WTC11 (cell line): ENCODE measurements around the gene ASMT. TPM values are rescaled to one million over a fixed set of nuclear protein-coding genes. Genes with fewer than 3 reads are reported as not detected.

Experiments used
- ATAC-seq: fragments of 200-7000 bp; cut with Tn5 transposase; 2 replicates; pipeline ENCODE4 v1.10.0; 2021; ENCODE audit warnings: mild to moderate bottlenecking, moderate library complexity
- CTCF ChIA-PET: fragments of 300-600 bp; sonication (Branson Sonifier 250); formaldehyde crosslinking; loops from one replicate; lab custom pipeline; 2021; ENCODE audit warnings: antibody characterized with exemption; lab: Charles Lee
- POLR2A ChIA-PET: fragments of 350-600 bp; sonication (Branson Sonifier 250); formaldehyde crosslinking; loops from one replicate; lab custom pipeline; 2021; ENCODE audit warnings: antibody characterized with exemption; lab: Charles Lee
- DNase-seq: peaks from one replicate; pipeline ENCODE4 v3.0.0; 2021; ENCODE audit warnings: low spot score
- H3K27ac Mint-ChIP-seq: 2 replicates; pipeline ENCODE4 v1.8.0; 2021; ENCODE audit warnings: mixed read lengths
- H3K27me3 Mint-ChIP-seq: 2 replicates; pipeline ENCODE4 v1.8.0; 2021; ENCODE audit warnings: low read depth, mild to moderate bottlenecking, moderate library complexity, mixed read lengths
- H3K36me3 Mint-ChIP-seq: 2 replicates; pipeline ENCODE4 v1.8.0; 2021; ENCODE audit warnings: mixed read lengths
- H3K4me1 Mint-ChIP-seq: 2 replicates; pipeline ENCODE4 v1.8.0; 2022; ENCODE audit warnings: mixed read lengths
- H3K4me3 Mint-ChIP-seq: 2 replicates; pipeline ENCODE4 v1.8.0; 2021; ENCODE audit warnings: mild to moderate bottlenecking, moderate library complexity, mixed read lengths
- H3K9me3 Mint-ChIP-seq: 2 replicates; pipeline ENCODE4 v1.8.0; 2021; ENCODE audit warnings: mixed read lengths
- ATF3 ChIP-seq: sonication (generic); formaldehyde crosslinking; conservative IDR thresholded peaks from 2 replicates; pipeline ENCODE4 v1.8.1; 2022; ENCODE audit warnings: mild to moderate bottlenecking, missing genetic modification reagents
- CTCF ChIP-seq: fragments of 200-600 bp; IDR thresholded peaks from 2 replicates; pipeline ENCODE4 v1.8.0; 2022; ENCODE audit warnings: antibody characterized with exemption
- E2F4 ChIP-seq: sonication (generic); formaldehyde crosslinking; IDR thresholded peaks from 2 replicates; pipeline ENCODE4 v1.8.1; 2022; ENCODE audit warnings: low read depth, mild to moderate bottlenecking, moderate library complexity, missing genetic modification reagents, borderline replicate concordance
- EMX1 ChIP-seq: fragments of 250-450 bp; sonication (Bioruptor Pico); IDR thresholded peaks from 2 replicates; pipeline ENCODE4 v1.8.0; 2021; ENCODE audit warnings: mild to moderate bottlenecking
- FOXK1 ChIP-seq: sonication (generic); formaldehyde crosslinking; IDR thresholded peaks from 2 replicates; pipeline ENCODE4 v1.8.0; 2022; ENCODE audit warnings: mild to moderate bottlenecking, moderate library complexity, missing genetic modification reagents
- JUN ChIP-seq: sonication (generic); formaldehyde crosslinking; IDR thresholded peaks from 2 replicates; pipeline ENCODE4 v1.8.0; 2023; ENCODE audit warnings: mild to moderate bottlenecking, missing genetic modification reagents
- KAT7 ChIP-seq: sonication (generic); formaldehyde crosslinking; IDR thresholded peaks from 2 replicates; pipeline ENCODE4 v1.8.1; 2023; ENCODE audit warnings: missing genetic modification reagents, mild to moderate bottlenecking, borderline replicate concordance
- MYBL2 ChIP-seq: sonication (generic); formaldehyde crosslinking; IDR thresholded peaks from 2 replicates; pipeline ENCODE4 v1.8.1; 2023; ENCODE audit warnings: mild to moderate bottlenecking, moderate library complexity, missing genetic modification reagents
- NFYB ChIP-seq: sonication (generic); formaldehyde crosslinking; conservative IDR thresholded peaks from 2 replicates; pipeline ENCODE4 v1.8.0; 2022; ENCODE audit warnings: low read depth, missing genetic modification reagents
- NR3C1 ChIP-seq: sonication (generic); formaldehyde crosslinking; conservative IDR thresholded peaks from 2 replicates; pipeline ENCODE4 v1.8.1; 2023; ENCODE audit warnings: low read depth, mild to moderate bottlenecking, missing genetic modification reagents
- OVOL2 ChIP-seq: fragments of 250-450 bp; sonication (Bioruptor Pico); IDR thresholded peaks from 2 replicates; pipeline ENCODE4 v1.9.0; 2021; ENCODE audit warnings: mild to moderate bottlenecking, borderline replicate concordance
- SMAD4 ChIP-seq: sonication (generic); formaldehyde crosslinking; IDR thresholded peaks from 2 replicates; pipeline ENCODE4 v1.8.0; 2022; ENCODE audit warnings: mild to moderate bottlenecking, missing genetic modification reagents
- SOX15 ChIP-seq: fragments of 250-450 bp; sonication (Bioruptor Pico); IDR thresholded peaks from 2 replicates; pipeline ENCODE4 v1.9.0; 2021; ENCODE audit warnings: mild to moderate bottlenecking
- STAT6 ChIP-seq: sonication (generic); formaldehyde crosslinking; conservative IDR thresholded peaks from 2 replicates; pipeline ENCODE4 v1.8.1; 2023; ENCODE audit warnings: mild to moderate bottlenecking, low read depth, missing genetic modification reagents, moderate library complexity
- TEAD1 ChIP-seq: sonication (generic); formaldehyde crosslinking; IDR thresholded peaks from 2 replicates; pipeline ENCODE4 v1.8.0; 2022; ENCODE audit warnings: mild to moderate bottlenecking, missing genetic modification reagents
- ZNF121 ChIP-seq: sonication (generic); formaldehyde crosslinking; IDR thresholded peaks from 2 replicates; pipeline ENCODE4 v1.8.0; 2023; ENCODE audit warnings: missing genetic modification reagents
- ZNF232 ChIP-seq: sonication (generic); formaldehyde crosslinking; IDR thresholded peaks from 2 replicates; pipeline ENCODE4 v1.8.0; 2022; ENCODE audit warnings: mild to moderate bottlenecking, missing genetic modification reagents
- total RNA-seq: library from RNA; stranded (reverse); gene quantifications from 3 replicates; pipeline ENCODE4 v1.2.3, GENCODE V29; 2021

ASMT gene
- total RNA-seq, 1 experiment from 2014 or later = 0.33 TPM

- no peak for ATAC-seq
- no peaks in the 10 kb centered on the region for H3K27me3 Mint-ChIP-seq
- H3K27ac Mint-ChIP-seq = no peak overlapping the region
- H3K9me3 Mint-ChIP-seq = no peaks in the 10 kb centered on the region
- TF ChIP-seq SMAD4 (CRISPR knock-in tag) = no peak
- no peak for TF ChIP-seq STAT6 (CRISPR knock-in tag)
- TF ChIP-seq NR3C1 = no peak
- TF ChIP-seq OVOL2 (CRISPR knock-in tag) = no peak
- TF ChIP-seq CTCF = no peak
- TF ChIP-seq JUN (CRISPR knock-in tag) = no peak
- no peak for TF ChIP-seq EMX1 (CRISPR knock-in tag)
- ChIA-PET CTCF (no interaction called here), POLR2A (no interaction called here)
- H3K36me3 Mint-ChIP-seq = peaks cover 65% of the 10 kb centered on the region
- H3K4me3 Mint-ChIP-seq = no peak overlapping the region
- DNase-seq = no peak
- H3K4me1 Mint-ChIP-seq = no peaks in the 10 kb centered on the region
Observed at GRCh38 chrX:1599791-1600405, 15.0 kb upstream of the ASMT start.

- ATAC-seq (no peak), DNase-seq (no peak)
- ChIA-PET POLR2A (no interaction called here), CTCF (no interaction called here)
- Mint-ChIP-seq H3K27ac (no peak overlapping the region), H3K27me3 (no peaks in the 10 kb centered on the region), H3K36me3 (peaks cover 59% of the 10 kb centered on the region), H3K4me3 (no peak overlapping the region), H3K9me3 (no peaks in the 10 kb centered on the region), H3K4me1 (no peaks in the 10 kb centered on the region)
- no peak for TF ChIP-seq NFYB
- no peak for TF ChIP-seq E2F4 (CRISPR knock-in tag)
- TF ChIP-seq SMAD4 (CRISPR knock-in tag) = no peak
- TF ChIP-seq FOXK1 = no peak
Observed at GRCh38 chrX:1600406-1601050, 14.3 kb upstream of the ASMT start.

GRCh38 chrX:1601051-1601767 lies 13.7 kb upstream of the ASMT start:
- DNase-seq (no peak), ATAC-seq (no peak)
- no peaks in the 10 kb centered on the region for H3K9me3 Mint-ChIP-seq
- H3K4me1 Mint-ChIP-seq = no peaks in the 10 kb centered on the region
- ChIA-PET POLR2A (no interaction called here), CTCF (no interaction called here)
- TF ChIP-seq MYBL2 (CRISPR knock-in tag) = no peak
- TF ChIP-seq SOX15 (CRISPR knock-in tag) = no peak
- no peak for TF ChIP-seq ATF3 (CRISPR knock-in tag)
- no peak for TF ChIP-seq ZNF121 (CRISPR knock-in tag)
- TF ChIP-seq EMX1 (CRISPR knock-in tag) = no peak
- no peak for TF ChIP-seq ZNF232
- TF ChIP-seq TEAD1 (CRISPR knock-in tag) = no peak
- TF ChIP-seq KAT7 = no peak
- H3K4me3 Mint-ChIP-seq = no peak overlapping the region
- H3K27ac Mint-ChIP-seq = no peak overlapping the region; the same call in 1 of the 2 replicates
- peaks cover 53% of the 10 kb centered on the region for H3K36me3 Mint-ChIP-seq
- no peaks in the 10 kb centered on the region for H3K27me3 Mint-ChIP-seq
